ENCODE data around the gene ADGRG3. TPM values are rescaled to one million over a fixed set of nuclear protein-coding genes. Genes with fewer than 3 reads are reported as not detected.

The ADGRG3 gene
- total and polyA plus RNA-seq, 2 of the 13 experiments (the other 11 are each of a cell fraction or from before 2014, with no cell fraction given) = 2.7 to 11.8 TPM

DNA sequence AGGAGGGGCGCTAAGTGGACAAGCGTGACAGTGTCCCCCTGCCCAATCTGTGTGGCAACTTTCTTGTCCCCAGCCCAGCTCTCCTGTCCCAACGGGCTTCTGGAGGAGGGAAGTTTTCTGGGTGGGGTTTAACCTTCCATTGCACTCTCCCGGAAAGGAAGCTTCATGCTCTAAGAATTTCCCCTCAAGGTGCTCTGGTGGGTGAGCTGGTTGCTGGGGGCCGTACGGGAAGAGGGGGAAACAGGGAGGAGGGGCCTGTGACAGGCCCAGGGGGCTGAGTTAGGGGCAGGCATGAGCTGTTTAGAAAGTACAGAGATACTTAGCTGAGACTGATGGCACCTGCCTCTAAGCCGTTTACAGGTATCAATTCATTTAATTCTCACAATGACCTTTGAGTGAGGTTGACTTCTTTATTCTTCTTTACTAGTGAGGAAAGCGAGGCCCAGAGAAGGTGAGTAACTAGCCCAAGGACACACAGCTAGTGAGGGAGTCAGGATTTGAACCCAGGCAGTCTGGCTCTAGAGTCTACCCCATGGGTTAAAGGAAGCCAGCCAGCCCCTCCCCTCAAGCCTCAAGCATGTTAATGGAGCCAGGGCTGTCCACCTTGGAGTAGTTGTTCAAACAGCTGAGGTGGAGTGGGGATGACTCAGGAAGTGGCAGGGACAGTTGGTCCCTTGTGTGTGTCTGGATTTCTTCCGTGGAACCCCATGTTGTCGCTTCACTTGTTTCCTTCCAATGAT lies 20.8 kb upstream of the ADGRG3 start:
- H3K36me3 ChIP-seq (replicated peaks in 1 of 2; ENCODE audit: control insufficient read depth in 1 of 2, insufficient read depth in 2 of 2, low read length in 2 of 2) = no peaks in the 10 kb centered on the region
- FAIRE-seq (no peak), DNase-seq (ENCODE audit: low spot score) (no peak), ATAC-seq (no peak)
- peaks cover 34% of the 10 kb centered on the region for H3K4me1 ChIP-seq (ENCODE audit: insufficient read depth, low read length)
- H3K4me3 ChIP-seq (replicated peaks in 1 of 3; ENCODE audit: insufficient read depth in 1 of 3, low read depth in 2 of 3, low read length in 3 of 3) = no peak overlapping the region
- CTCF ChIA-PET (ENCODE audit: low intra/inter-chr PET ratio, low total read pairs) = interaction anchor here (1.1 to 12.3 kb wide), 6 partner anchors 14 to 72 kb away, joined by 4 to 571 read pairs (median 64); no protein-coding TSS in a partner anchor
- no peak overlapping the region for H3K4me2 ChIP-seq (ENCODE audit: low read depth, low read length)
- WGBS (ENCODE audit: low lambda C conversion rate) = 82% methylated on average over 10 of the region's 10 CpGs
- H3K27me3 ChIP-seq (ENCODE audit: control insufficient read depth in 1 of 2, insufficient read depth in 2 of 2, low read length in 2 of 2) = no peaks in the 10 kb centered on the region
- intact Hi-C loops (cut with micrococcal nuclease; ENCODE audit: unreplicated experiment) (no loop called here), in situ Hi-C loops (cut with HindIII; ENCODE audit: extremely low pct_ligation_motif_present, low pct_unique_long_range_greater_than_20kb) (loop anchor here (5.0 kb wide), 1 partner anchor 45 kb away; no protein-coding TSS in a partner anchor)
- TF ChIP-seq IKZF4 (CRISPR knock-in tag; IDR thresholded peaks at IDR 0.05; ENCODE audit: borderline replicate concordance, low read depth, not compliant biosample characterization) (no peak), NR2F2 (IDR thresholded peaks at IDR 0.05; ENCODE audit: borderline replicate concordance, low read depth) (no peak), SMARCE1 (IDR thresholded peaks at IDR 0.05; ENCODE audit: borderline replicate concordance) (no peak), ZMYM3 (CRISPR knock-in tag; IDR thresholded peaks at IDR 0.05) (peak; percentile 46; the same call in 1 of the 2 replicates), TEAD2 (CRISPR knock-in tag; IDR thresholded peaks at IDR 0.05) (no peak), ZNF180 (CRISPR knock-in tag; IDR thresholded peaks at IDR 0.05; ENCODE audit: borderline replicate concordance, low read depth) (no peak), ZNF501 (CRISPR knock-in tag; IDR thresholded peaks at IDR 0.05) (no peak), ADNP (CRISPR knock-in tag; IDR thresholded peaks at IDR 0.05) (0 out of 2 replicates have a peak, but pooled peaks have one; percentile 32), ZNF768 (CRISPR knock-in tag; IDR thresholded peaks at IDR 0.05) (peak; percentile 96)
- no peaks in the 10 kb centered on the region for H4K20me1 ChIP-seq (ENCODE audit: insufficient read depth, low read length)
- no peaks in the 10 kb centered on the region for H3K79me2 ChIP-seq (ENCODE audit: insufficient read depth, low read length)
- POLR2A ChIA-PET = interaction anchor here (1.2 to 3.3 kb wide), 4 partner anchors 12 to 47 kb away, joined by 3 to 22 read pairs (median 4); no protein-coding TSS in a partner anchor
- no peak overlapping the region for H3K9ac ChIP-seq (ENCODE audit: insufficient read depth, low read depth, low read length)
- H2AFZ ChIP-seq (ENCODE audit: low read length) = no peak overlapping the region
- BruUV-seq (replicated peaks) = no TSS peak
- no peaks in the 10 kb centered on the region for H3K9me3 ChIP-seq (ENCODE audit: low read length)
- no peak overlapping the region for H3K27ac ChIP-seq (ENCODE audit: extremely low read length, insufficient read depth, low read length)

All from HepG2 (cell line).